Retinal pigment epithelial cell (primary cell): ENCODE data around the gene TGFBR3.

Experiments
- DNase-seq: peaks from one replicate; pipeline ENCODE4 v3.0.0-alpha.2; 2010; ENCODE audit warnings: low read depth
- H3K4me3 ChIP-seq: 2 replicates; pipeline ENCODE4 v1.5.1; 2011; ENCODE audit warnings: mild to moderate bottlenecking, low read length, control low read depth, moderate library complexity
- TF ChIP-seq, protein P1 (sequence below): conservative IDR thresholded peaks from 2 replicates; pipeline ENCODE4 v1.5.1; 2011; ENCODE audit warnings: low read depth, low read length, control low read depth, inconsistent platforms

Gene TGFBR3

DNA sequence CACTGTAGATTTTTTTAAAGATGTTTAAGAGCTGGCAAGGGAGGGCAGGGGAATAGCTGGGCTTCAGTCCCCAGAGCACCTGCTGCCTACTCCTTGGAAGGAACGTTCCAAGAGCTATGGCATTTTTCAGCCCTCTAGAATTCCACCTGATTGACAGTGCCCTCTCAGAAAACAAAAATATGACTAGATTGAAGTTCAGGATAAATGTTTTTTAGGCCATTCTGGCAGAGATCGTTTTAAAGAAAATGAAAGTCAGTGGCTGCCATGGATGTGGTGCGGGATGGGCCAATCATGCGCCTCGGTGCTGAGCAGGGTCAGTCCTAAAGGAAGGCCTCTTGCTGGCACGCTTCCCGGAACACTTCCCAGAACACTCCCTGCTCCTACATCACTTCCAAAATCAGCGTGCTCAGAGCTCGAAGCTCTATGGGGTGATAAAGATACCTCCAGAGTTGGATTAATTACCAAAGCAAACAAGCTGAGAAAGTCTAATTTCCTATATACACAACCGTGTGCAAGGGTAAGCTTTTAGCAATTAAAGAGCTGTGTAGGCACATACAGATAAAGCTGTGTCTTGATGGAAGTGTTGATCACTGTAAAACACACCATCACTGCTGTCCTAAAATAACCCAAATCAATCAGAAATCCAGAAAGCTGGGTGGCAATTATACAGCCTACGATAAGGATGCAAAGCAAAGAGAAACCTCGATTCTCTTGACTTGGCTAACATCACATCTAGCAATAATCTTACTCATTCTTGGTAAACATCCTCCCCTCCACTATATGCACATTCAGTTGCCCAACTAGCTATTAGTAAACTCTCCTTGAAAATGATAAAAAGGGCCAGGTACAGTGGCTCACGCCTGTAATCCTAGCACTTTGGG, 34.6 kb downstream of the TGFBR3 start:
- peak; percentile 43 for DNase-seq
- no peak overlapping the region for H3K4me3 ChIP-seq
- TF ChIP-seq, protein P1, sequence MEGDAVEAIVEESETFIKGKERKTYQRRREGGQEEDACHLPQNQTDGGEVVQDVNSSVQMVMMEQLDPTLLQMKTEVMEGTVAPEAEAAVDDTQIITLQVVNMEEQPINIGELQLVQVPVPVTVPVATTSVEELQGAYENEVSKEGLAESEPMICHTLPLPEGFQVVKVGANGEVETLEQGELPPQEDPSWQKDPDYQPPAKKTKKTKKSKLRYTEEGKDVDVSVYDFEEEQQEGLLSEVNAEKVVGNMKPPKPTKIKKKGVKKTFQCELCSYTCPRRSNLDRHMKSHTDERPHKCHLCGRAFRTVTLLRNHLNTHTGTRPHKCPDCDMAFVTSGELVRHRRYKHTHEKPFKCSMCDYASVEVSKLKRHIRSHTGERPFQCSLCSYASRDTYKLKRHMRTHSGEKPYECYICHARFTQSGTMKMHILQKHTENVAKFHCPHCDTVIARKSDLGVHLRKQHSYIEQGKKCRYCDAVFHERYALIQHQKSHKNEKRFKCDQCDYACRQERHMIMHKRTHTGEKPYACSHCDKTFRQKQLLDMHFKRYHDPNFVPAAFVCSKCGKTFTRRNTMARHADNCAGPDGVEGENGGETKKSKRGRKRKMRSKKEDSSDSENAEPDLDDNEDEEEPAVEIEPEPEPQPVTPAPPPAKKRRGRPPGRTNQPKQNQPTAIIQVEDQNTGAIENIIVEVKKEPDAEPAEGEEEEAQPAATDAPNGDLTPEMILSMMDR: no peak

DNA sequence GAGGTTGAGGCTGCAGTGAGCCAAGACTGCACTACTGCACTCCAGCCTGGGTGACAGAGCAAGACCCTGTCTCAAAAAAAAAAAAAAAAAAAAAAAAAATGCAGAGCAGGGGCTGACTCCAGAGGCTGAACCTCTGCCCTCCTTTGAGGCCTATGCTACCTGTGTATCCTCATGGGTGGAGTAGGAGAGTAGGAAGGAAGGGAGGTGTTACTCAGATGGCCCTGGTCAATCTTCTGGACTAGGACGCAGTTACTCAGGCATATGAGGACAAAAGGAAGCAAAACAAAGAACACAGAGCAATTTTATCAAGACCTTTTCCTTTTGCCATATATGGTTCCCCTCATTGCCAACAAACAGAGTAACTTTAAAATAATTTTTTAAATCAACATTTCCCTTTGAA, 35.2 kb downstream of the TGFBR3 start:
- H3K4me3 ChIP-seq: no peak overlapping the region
- DNase-seq: no peak
- TF ChIP-seq, protein P1: no peak

DNA sequence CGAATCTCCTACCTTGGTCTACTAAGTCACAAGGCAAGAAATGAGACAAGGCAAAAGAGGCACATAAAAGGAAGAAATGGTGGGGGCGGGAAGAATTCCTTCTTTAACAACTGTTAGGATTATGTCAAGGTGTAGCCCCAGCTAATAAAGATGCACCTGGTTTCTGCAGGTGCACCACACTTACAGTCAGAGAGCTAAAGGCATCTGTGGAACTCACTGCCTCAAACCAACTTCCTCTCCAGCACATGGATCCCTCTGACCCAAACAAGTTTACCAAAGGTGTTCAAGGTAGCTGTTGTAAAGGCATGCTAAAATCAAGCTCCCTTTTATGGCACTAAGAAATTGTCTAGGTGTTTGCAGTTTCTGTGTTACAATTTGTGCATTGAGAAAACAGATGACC, 38.1 kb downstream of the TGFBR3 start:
- TF ChIP-seq, protein P1: no peak
- DNase-seq: no peak
- H3K4me3 ChIP-seq: no peak overlapping the region

DNA sequence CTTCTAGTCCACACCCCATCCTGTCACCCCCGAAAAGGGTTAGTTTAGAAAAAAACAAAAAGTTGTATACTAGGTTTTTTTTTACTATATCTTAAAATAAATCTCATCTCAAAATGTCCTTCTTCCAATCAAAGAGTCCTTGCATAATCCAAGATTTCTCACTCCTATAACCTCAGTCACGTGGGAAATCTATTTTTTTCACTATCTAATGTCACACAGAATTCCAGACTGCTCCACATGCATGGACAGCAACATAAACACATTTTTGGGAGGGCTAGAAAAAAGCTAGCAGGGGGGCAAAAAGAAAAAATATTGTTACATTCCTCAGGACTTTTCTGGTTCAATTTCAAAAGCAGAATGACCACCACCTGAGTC, 39.3 kb downstream of the TGFBR3 start:
- H3K4me3 ChIP-seq: no peak overlapping the region
- DNase-seq: no peak
- TF ChIP-seq, protein P1: no peak

DNA sequence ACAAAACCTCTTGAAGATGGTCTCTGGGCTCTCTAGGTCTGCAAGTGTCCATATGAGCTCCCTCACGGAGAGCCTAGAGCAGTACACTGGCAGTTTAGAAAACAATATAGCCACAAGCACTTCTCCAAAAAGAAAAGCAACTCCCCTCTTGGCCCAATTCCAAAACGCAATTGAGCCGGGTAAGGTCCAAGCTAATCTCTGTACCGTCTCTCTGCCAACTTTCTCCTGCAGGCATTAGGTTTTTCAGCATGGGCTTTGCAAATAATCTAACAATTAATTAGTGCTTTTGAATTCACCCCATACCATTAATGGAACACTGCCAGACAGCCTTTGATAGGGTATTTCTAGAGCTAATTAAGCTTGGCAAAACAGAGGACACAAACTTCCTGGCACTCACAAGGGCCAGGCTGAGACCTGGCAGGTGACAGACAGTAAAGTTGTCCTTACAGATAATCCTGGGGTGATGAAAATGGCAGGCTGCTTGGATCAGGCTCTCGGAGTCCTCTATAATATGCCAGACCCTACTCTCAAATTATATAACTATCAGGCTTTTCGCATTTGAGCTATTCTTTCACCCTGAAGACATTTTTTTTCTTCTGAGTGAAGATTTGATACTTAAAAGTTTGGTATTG, 39.8 kb downstream of the TGFBR3 start:
- H3K4me3 ChIP-seq: peak overlapping the region; percentile 13
- TF ChIP-seq, protein P1: no peak
- DNase-seq: peak; percentile 91

DNA sequence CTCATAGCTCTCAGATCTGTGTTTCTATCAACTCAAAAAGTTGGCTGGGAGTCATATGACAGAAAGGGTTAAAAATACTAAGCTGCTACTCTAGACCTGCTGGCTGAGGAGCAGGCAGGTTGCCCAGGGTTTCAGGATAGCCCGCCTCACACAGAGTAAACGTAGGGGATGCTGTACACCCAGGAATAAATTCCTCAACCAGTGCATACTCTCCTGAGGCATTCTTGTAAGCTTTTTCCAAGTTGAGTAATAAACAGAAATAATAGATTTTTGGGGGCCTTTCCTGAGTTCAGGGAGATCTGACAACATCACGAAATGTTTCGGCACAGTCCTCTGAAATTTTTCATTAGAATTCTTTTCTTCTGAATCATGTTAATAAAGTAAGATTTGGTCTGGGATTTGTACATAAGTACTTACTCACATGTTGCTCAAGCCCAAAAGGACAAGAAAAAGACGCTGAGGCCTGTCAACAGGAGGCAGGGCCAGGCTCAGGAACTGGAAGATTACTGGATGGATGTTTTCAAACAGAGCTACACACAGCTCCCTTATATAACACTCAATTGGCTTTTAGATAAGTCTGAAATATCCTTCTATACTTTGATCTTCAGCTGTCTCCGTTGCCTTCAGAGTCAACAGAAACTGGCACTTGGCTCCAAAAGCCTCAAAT, 41.0 kb downstream of the TGFBR3 start:
- DNase-seq: peak; percentile 95
- no peak overlapping the region for H3K4me3 ChIP-seq
- TF ChIP-seq, protein P1: no peak
